RWPE1 (cell line): Measurements from ENCODE around the gene SPON1.

ENCODE experiments used
- CTCF ChIA-PET: fragments of 350-600 bp; sonication (Branson Sonifier 250); formaldehyde crosslinking; extraction: SDS; loops from one replicate; lab custom pipeline; 2021; lab: Yijun Ruan, JAX
- POLR2A ChIA-PET: fragments of 400-600 bp; formaldehyde crosslinking; extraction: SDS; loops from one replicate; lab custom pipeline; 2020; ENCODE audit warnings: antibody characterized with exemption; ENCODE audit not compliant: low non-redundant PET; lab: Yijun Ruan, JAX
- DNase-seq: peaks from one replicate; pipeline ENCODE4 v3.0.0; 2012; ENCODE audit warnings: low spot score
- H3K27ac ChIP-seq: fragments of 450-650 bp; 2 replicates; pipeline ENCODE4 v1.5.1; 2017
- CTCF ChIP-seq: fragments of 450-650 bp; conservative IDR thresholded peaks from 2 replicates; pipeline ENCODE4 v1.5.1; 2017; ENCODE audit warnings: low read depth, mild to moderate bottlenecking

SPON1 gene

DNA sequence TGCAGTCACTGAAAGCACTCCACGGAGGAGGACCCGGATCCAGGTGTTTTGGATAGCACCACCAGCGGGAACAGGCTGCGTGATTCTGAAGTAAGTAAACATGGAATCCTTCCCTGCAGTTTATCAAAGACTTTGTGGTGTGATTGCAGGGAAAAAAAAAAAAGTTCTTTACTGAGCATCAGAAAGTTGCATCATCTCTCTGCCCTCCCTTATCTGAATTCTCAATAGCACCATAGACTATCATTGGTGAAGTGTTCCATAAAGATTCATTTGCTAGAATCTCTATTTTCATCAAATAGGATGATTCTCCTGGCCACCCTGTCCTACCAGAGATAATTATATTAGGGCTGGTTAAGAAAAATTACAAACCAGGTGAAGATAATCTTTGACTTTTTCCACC, 79.0 kb downstream of the SPON1 start:
- ChIA-PET POLR2A (no interaction called here), CTCF (interaction anchor here (0.7 kb wide), 1 partner anchor 422 kb away, joined by 3 read pairs; no protein-coding TSS in a partner anchor)
- TF ChIP-seq CTCF = no peak
- DNase-seq = no peak
- no peak overlapping the region for H3K27ac ChIP-seq

- TF ChIP-seq CTCF = no peak
- no peak for DNase-seq
- ChIA-PET POLR2A (no interaction called here), CTCF (interaction anchor here (0.5 to 0.6 kb wide), 2 partner anchors 207 to 495 kb away, joined by 3 to 9 read pairs; no protein-coding TSS in a partner anchor)
- H3K27ac ChIP-seq = no peak overlapping the region
Measured at GRCh38 chr11:14042686-14043465, 80.4 kb downstream of the SPON1 start.

DNA sequence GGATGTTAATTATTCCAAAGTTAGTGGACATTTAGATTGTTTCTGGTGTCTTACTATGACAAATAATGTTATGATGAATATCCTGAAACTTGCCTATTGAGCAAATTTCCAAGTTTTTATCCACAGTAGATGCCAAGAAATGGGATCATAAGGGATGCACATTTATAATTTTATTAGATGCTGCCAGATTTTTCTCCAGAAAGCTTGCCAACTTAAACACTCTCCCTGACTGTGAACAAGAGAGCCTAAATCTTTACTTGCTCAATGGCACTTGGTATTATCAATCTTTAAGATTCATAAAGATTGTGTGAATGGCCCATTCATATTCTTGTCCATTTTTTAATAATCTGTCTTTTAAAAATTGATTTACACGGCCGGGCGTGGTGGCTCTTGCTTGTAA, 82.4 kb downstream of the SPON1 start:
- no peak overlapping the region for H3K27ac ChIP-seq
- DNase-seq = no peak
- CTCF ChIA-PET = no interaction called here
- no peak for TF ChIP-seq CTCF
- POLR2A ChIA-PET = no interaction called here

DNA sequence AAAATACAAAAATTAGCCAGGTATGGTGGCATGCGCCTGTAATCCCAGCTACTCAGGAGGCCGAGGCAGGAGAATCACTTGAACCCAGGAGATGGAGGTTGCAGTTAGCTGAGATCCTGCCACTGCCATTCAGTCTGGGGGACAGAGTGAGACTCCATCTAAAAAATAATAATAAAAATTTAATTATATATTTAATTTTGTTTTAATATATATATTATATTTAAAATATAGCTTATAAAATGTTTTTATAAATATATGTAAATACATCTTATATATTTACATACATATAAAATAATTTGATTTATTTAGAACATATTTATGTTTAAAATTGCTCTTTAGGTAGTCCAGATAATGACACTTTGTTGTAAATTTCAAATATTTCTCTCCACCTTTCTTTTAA, 82.9 kb downstream of the SPON1 start:
- POLR2A ChIA-PET = no interaction called here
- CTCF ChIA-PET = no interaction called here
- no peak for DNase-seq
- no peak overlapping the region for H3K27ac ChIP-seq
- no peak for TF ChIP-seq CTCF

- H3K27ac ChIP-seq = no peak overlapping the region
- TF ChIP-seq CTCF = no peak
- no peak for DNase-seq
- ChIA-PET POLR2A (no interaction called here), CTCF (no interaction called here)
Measured at GRCh38 chr11:14052198-14052597, 89.7 kb downstream of the SPON1 start.

GRCh38 chr11:14054116-14055107, 91.9 kb downstream of the SPON1 start:
- ChIA-PET CTCF (interaction anchor here (0.6 kb wide), 1 partner anchor 171 kb away, joined by 3 read pairs; no protein-coding TSS in a partner anchor), POLR2A (no interaction called here)
- no peak for TF ChIP-seq CTCF
- H3K27ac ChIP-seq = no peak overlapping the region
- DNase-seq = no peak
